ENCODE measurements around the gene CD83.

GRCh38 chr6:14100966-14101365, 16.6 kb upstream of the CD83 start:
- TF ChIP-seq CTCF (IDR thresholded peaks at IDR 0.05): no peak
- no peak for TF ChIP-seq EP300 (IDR thresholded peaks at IDR 0.05; ENCODE audit: low read depth)
- TF ChIP-seq POLR2AphosphoS5 (IDR thresholded peaks at IDR 0.05): no peak
- no peak for TF ChIP-seq POLR2A (IDR thresholded peaks at IDR 0.05)
